GM19395 (cell line): ENCODE measurements around the gene SRRM3.
"Not testable (repeated sequence)": the region's sequence is repeated elsewhere in the genome, so short reads cannot be mapped to it uniquely, and the experiment has no call there.

Source experiments
- ATAC-seq: cut with Tn5 transposase; IDR thresholded peaks from one replicate; pipeline ENCODE4 v1.9.1; 2021; ENCODE audit warnings: mild to moderate bottlenecking, moderate library complexity; ENCODE audit not compliant: unreplicated experiment

SRRM3 gene

GRCh38 chr7:76225951-76226350 lies 24.3 kb downstream of the SRRM3 start:
- no peak for ATAC-seq

GRCh38 chr7:76226878-76227423 lies 25.3 kb downstream of the SRRM3 start:
- not testable (repeated sequence) for ATAC-seq

GRCh38 chr7:76230214-76230613 lies 28.5 kb downstream of the SRRM3 start:
- no peak for ATAC-seq

GRCh38 chr7:76231071-76231470 lies 29.4 kb downstream of the SRRM3 start:
- ATAC-seq = no peak

- no peak for ATAC-seq
Measured at GRCh38 chr7:76231583-76231982, 29.9 kb downstream of the SRRM3 start.

GRCh38 chr7:76232698-76233097 lies 31.0 kb downstream of the SRRM3 start:
- ATAC-seq = no peak

- no peak for ATAC-seq
Measured at GRCh38 chr7:76233538-76234281, 32.0 kb downstream of the SRRM3 start.

DNA sequence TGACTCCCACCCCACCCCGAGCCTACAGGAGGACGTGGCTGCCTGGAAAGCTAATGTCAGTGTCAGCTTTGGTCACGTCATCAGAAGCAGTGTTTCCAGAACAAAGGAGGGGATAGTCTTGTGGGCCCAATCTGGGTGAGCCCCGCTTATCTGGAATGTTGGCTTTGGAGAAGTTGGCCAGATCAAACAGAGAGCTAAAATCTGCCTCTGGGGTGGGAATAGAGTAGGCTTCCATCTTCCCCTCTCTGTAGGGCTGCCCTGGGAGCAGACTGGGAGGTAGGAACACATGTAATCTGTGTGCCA lies 32.5 kb downstream of the SRRM3 start:
- no peak for ATAC-seq

- no peak for ATAC-seq
Measured at GRCh38 chr7:76234931-76235441, 33.3 kb downstream of the SRRM3 start.

DNA sequence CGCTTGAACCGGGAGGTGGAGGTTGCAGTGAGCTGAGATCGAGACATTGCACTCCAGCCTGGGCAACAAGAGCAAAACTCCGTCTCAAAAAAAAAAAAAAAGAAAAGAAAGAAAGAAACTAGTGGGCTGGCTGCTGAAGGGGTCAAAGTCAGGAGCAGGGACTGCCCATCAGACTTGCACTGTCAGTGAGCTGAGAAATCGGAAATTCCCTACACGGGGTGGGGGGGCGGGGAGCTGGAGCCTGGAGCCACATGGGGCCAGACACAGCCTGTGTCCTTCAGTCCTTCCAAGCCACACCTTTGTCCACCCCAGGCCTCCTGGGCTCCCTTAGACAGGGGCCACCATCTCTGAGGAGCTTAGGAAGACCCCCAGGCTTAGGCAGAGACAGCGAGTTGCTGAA lies 34.5 kb downstream of the SRRM3 start:
- no peak for ATAC-seq

DNA sequence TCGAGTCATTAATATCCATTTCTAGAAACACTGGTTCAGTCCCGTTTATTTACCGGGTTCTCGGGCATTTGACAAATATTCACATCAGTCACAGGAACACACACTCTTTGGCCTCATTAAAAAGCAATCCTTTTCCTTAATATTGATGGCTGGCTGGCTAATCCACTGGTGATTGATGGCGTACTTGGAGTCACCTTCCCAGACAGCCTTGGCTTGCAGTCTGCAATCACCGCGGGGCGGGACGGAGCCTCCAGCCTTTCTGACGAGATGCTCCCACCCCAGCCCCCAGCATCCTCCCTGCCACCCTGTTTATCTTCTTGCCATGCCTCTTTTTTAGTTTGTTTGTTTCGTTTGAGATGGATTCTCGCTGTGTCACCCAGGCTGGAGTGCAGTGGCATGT lies 36.6 kb downstream of the SRRM3 start:
- no peak for ATAC-seq

- ATAC-seq = no peak
Measured at GRCh38 chr7:76241141-76241540, 39.4 kb downstream of the SRRM3 start.

- ATAC-seq = not testable (repeated sequence)
Measured at GRCh38 chr7:76242517-76243063, 40.9 kb downstream of the SRRM3 start.

DNA sequence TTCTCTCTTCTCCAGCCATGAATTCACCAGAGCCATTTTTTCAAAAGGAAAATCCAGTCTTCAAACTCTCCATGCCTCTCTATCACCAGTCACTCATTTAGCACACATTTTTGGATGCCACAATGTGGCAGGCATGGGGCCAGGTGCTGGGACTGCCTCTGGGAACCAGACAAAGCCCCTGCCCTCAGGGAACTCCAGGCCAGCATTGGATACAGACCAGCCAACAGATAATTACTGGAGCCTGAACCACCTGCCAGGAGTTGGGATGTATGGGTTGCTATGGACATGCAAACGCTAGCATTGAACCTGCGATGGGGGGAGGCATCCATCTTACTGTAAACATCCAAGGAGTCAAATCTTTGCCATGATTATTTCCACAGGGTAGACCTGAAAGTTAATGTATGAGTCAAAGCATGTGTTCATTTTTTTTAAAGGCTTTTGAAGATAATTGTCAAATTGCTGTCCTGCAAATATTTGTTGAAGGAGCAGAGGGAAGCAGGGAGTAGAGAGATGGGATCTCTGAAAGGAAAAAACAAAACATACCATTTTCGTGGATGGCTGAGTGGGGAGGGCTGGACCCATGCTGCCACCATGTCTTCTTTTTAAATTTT lies 43.2 kb downstream of the SRRM3 start:
- no peak for ATAC-seq

- no peak for ATAC-seq
Measured at GRCh38 chr7:76246804-76247389, 45.2 kb downstream of the SRRM3 start.

DNA sequence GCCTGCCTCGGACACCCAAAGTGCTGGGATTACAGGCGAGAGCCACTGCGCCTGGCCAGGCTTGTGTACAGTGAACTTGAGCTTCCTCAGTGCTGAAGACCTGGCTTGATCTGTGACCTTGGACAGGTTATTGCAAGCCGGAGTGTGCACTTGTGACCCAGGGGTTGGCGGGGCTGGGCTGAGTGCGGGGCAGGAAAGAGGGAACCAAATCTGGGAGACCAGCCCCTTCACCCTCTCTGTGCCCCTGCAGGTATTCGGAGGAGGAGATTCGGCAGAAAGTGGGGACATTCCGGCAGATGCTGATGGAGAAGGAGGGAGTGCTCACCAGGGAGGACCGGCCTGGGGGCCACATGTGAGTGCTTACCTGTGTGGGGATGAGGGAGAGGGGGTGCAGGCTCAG lies 46.2 kb downstream of the SRRM3 start:
- ATAC-seq = no peak

GRCh38 chr7:76252021-76252420 lies 50.3 kb downstream of the SRRM3 start:
- ATAC-seq = no peak

DNA sequence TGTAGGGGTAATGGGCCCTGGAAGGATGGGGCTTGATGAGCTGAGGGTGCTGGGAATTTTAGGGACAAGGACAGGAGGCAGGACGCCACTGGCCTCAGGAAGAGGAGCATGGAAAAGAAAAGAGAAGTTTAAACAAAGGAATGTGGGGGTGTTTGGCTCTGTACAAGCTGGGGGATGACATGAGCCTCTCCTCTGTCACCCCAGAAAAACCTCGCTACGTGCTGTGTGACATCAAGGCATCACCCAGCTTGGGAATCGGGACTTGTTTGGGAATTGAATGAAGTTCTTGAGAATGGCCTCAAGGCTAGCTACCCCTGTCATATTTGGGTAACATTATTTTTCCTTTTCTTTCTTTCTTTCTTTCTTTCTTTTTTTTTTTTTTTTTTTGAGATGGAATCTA lies 53.1 kb downstream of the SRRM3 start:
- no peak for ATAC-seq

DNA sequence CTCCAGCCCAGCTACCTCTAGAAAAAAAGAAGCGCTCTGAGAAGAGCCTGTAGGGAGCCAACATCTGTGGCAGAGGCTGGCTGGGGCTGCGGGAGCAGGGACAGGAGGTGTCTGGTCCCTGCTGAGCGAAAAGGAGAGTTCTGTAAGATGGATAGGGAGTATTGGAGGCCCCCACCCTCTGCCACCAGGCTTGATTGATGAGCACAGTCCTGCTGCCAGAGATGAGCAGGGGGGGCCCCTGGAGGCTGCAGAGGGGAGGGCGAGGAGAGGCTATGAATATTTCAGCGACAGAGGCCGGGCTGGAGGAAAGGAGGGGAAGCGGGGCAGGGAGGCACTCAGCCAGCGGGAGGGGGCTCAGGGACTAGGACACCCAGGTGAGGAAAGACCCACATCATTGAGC lies 56.3 kb downstream of the SRRM3 start:
- ATAC-seq = no peak

- no peak for ATAC-seq
Measured at GRCh38 chr7:76259124-76260093, 57.7 kb downstream of the SRRM3 start.
